Measurements from ENCODE around the gene VPS26C.
"Not testable (repeated sequence)": the region's sequence is repeated elsewhere in the genome, so short reads cannot be mapped to it uniquely, and the experiment has no call there.

Gene VPS26C

GRCh38 chr21:37227071-37228002, 39.8 kb downstream of the VPS26C start:
- DNase-seq, result no peak

- no peak for DNase-seq
These were observed 40.9 kb downstream of the VPS26C start for GRCh38 chr21:37226041-37226920.

GRCh38 chr21:37224861-37225839, 42.0 kb downstream of the VPS26C start:
- peak; percentile 40 to 56 for DNase-seq

GRCh38 chr21:37223804-37224345, 43.3 kb downstream of the VPS26C start:
- DNase-seq, result no peak

- not testable (repeated sequence) for DNase-seq
These were observed 44.9 kb downstream of the VPS26C start for GRCh38 chr21:37222248-37222647.

GRCh38 chr21:37220981-37221664, 46.0 kb downstream of the VPS26C start:
- peak; percentile 97 for DNase-seq

- DNase-seq, result peak; percentile 38 to 51
These were observed 46.6 kb downstream of the VPS26C start for GRCh38 chr21:37220433-37220980.

- DNase-seq, result peak in 1 of 2 donors; percentile 30
These were observed 47.2 kb downstream of the VPS26C start for GRCh38 chr21:37219761-37220432.

GRCh38 chr21:37214952-37215351, 52.2 kb downstream of the VPS26C start:
- DNase-seq, result no peak

GRCh38 chr21:37210799-37211198, 56.3 kb downstream of the VPS26C start:
- DNase-seq, result no peak

- DNase-seq, result no peak
These were observed 57.0 kb downstream of the VPS26C start for GRCh38 chr21:37210130-37210529.

- DNase-seq, result no peak
These were observed 58.4 kb downstream of the VPS26C start for GRCh38 chr21:37208741-37209225.

GRCh38 chr21:37208056-37208721, 58.9 kb downstream of the VPS26C start:
- peak in 1 of 2 donors; percentile 36 for DNase-seq

GRCh38 chr21:37207441-37208009, 59.6 kb downstream of the VPS26C start:
- no peak for DNase-seq

GRCh38 chr21:37206496-37206895, 60.6 kb downstream of the VPS26C start:
- no peak for DNase-seq

- DNase-seq, result no peak
These were observed 62.6 kb downstream of the VPS26C start for GRCh38 chr21:37204580-37204979.

GRCh38 chr21:37202221-37203110, 64.7 kb downstream of the VPS26C start:
- no peak for DNase-seq

Data from stimulated activated CD4-positive, alpha-beta T cell treated with anti-CD3 and anti-CD28 coated beads, Interleukin-2, amount 100 ng/mL, for 24 hours (primary cell).